Activated naive CD4-positive, alpha-beta T cell treated with anti-CD3 and anti-CD28 coated beads, Interleukin-2, amount 50 U/mL, for 24 hours (primary cell): ENCODE results near the gene MEGF9.
A peak's percentile ranks its signal among the peaks of the same experiment; 100 is the strongest.

Experiments used
- H3K27ac Mint-ChIP-seq: one replicate; pipeline ENCODE4 v1.8.0; 2021; ENCODE audit warnings: mild to moderate bottlenecking, mixed read lengths
- H3K27me3 Mint-ChIP-seq: one replicate; pipeline ENCODE4 v1.8.0; 2021; ENCODE audit warnings: mixed read lengths
- H3K36me3 Mint-ChIP-seq: one replicate; pipeline ENCODE4 v1.8.0; 2021; ENCODE audit warnings: mixed read lengths
- H3K4me1 Mint-ChIP-seq: one replicate; pipeline ENCODE4 v1.8.0; 2021; ENCODE audit warnings: mixed read lengths
- H3K4me3 Mint-ChIP-seq: one replicate; pipeline ENCODE4 v1.8.0; 2021; ENCODE audit warnings: mild to moderate bottlenecking, mixed read lengths
- H3K9me3 Mint-ChIP-seq: one replicate; pipeline ENCODE4 v1.8.0; 2021; ENCODE audit warnings: mixed read lengths

The MEGF9 gene

DNA sequence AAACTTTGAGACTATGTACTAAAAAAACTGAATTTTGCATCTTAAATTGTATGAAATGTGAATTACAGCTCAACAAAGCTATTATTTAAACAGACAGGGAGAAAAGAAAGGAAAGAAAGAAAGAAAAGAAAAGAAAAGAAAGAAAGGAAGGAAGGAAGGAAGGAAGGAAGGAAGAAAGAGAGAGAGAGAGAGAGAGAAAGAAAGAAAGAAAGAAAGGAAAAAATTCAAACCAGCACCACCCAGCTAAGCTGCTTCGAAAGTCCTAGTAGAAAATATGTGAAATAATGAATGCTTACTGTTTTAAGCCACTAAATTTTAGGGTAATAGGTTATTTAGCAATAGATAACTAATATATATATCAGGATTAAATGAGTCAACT is 102.6 kb downstream of the MEGF9 start:
- H3K27ac Mint-ChIP-seq = no peak overlapping the region
- no peak overlapping the region for H3K4me3 Mint-ChIP-seq
- no peaks in the 10 kb centered on the region for H3K27me3 Mint-ChIP-seq
- H3K36me3 Mint-ChIP-seq = peaks cover 11% of the 10 kb centered on the region
- H3K4me1 Mint-ChIP-seq = no peaks in the 10 kb centered on the region
- no peaks in the 10 kb centered on the region for H3K9me3 Mint-ChIP-seq

DNA sequence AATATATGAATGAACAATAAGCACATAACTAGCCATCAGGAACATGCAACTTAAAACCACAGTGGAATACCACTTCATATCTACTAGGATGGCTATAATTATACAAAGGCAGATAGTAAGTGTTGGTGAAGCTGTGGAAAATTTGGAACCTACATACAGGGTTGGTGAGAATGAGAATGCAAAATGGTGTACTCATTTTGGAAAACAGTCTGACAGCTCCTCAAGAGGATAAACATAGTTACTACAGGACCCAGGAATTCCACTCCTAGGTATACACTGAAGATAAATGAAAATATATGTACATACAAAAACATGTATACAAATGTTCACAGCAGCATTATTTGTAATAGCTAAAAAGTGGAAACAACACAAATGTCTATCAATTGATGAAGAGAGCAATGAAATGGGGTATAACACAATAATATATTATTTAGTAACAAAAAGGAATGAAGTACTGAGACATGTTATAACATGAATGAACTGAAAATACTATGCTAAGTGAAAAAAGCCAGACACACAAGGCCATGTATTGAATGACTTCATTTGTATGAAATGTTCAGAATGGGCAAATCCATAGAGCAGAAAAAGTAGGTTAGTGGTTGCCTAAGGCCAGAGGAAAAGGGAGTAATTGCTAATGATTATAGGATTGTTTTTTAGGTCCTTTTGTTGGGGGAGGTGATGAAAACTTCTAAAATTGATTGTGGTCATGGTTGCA is 103.1 kb downstream of the MEGF9 start:
- H3K4me1 Mint-ChIP-seq = no peaks in the 10 kb centered on the region
- H3K27ac Mint-ChIP-seq = no peak overlapping the region
- H3K4me3 Mint-ChIP-seq = no peak overlapping the region
- H3K9me3 Mint-ChIP-seq = no peaks in the 10 kb centered on the region
- no peaks in the 10 kb centered on the region for H3K27me3 Mint-ChIP-seq
- peaks cover 11% of the 10 kb centered on the region for H3K36me3 Mint-ChIP-seq

DNA sequence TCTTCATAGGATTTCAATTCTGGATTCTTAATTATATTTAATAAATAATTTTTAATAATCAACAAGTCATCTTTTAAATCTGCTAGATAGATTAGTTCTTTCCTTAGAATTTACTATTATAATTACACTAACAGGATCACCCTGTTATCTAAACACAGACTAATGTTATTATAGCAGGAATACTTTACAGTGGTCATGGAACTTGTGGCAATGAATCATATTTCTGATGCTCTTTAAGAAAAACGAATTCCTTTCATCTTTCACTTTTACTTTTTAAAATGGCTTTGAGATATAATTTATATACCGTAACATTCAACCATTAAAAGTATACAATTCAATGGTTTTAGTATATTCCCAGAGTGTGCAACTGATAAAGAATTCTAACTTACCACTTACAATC is 104.6 kb downstream of the MEGF9 start:
- peaks cover 19% of the 10 kb centered on the region for H3K36me3 Mint-ChIP-seq
- H3K4me3 Mint-ChIP-seq = no peak overlapping the region
- H3K27me3 Mint-ChIP-seq = no peaks in the 10 kb centered on the region
- no peaks in the 10 kb centered on the region for H3K4me1 Mint-ChIP-seq
- H3K9me3 Mint-ChIP-seq = no peaks in the 10 kb centered on the region
- no peak overlapping the region for H3K27ac Mint-ChIP-seq

DNA sequence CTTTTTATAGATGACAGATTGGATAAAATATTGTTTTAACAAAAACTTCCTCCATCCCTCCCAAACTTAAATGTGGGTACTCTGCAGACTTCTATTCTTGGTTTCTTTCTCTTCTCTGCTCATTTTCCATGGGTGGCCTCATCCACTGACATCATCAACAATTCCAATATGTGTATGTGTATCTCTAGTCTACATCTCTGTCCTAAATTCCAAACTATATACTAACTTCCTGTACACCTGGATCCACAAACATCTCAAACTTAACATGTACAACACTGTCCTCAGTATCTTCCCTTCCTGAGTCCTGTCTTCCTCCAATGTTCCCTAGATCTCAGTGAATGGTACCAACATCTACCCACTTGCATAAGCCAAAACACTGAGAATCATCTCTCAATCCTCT is 105.8 kb downstream of the MEGF9 start:
- Mint-ChIP-seq H3K27me3 (no peaks in the 10 kb centered on the region), H3K27ac (no peak overlapping the region), H3K4me1 (no peaks in the 10 kb centered on the region), H3K36me3 (peaks cover 19% of the 10 kb centered on the region), H3K9me3 (no peaks in the 10 kb centered on the region), H3K4me3 (no peak overlapping the region)

DNA sequence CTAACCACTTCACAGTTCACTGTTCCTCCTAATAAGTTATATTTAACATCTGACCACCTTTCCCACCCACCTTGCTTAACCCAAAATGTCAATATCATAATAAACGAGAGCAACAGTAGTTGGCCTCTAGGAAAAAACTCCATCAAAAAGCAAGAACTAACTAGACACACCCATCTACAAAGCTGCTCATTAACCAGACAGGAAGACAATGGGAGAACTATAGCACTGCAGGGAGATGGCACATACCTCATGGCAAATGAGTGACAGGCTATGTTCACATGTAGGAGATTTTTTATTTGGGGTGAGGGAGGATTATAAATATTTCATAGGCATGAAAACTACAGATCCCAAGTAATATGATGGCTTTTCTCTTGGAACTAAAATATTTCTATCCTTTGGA is 110.7 kb downstream of the MEGF9 start:
- Mint-ChIP-seq H3K27ac (no peak overlapping the region), H3K27me3 (no peaks in the 10 kb centered on the region), H3K4me1 (no peaks in the 10 kb centered on the region), H3K9me3 (no peaks in the 10 kb centered on the region), H3K4me3 (no peak overlapping the region), H3K36me3 (peaks cover 16% of the 10 kb centered on the region)

DNA sequence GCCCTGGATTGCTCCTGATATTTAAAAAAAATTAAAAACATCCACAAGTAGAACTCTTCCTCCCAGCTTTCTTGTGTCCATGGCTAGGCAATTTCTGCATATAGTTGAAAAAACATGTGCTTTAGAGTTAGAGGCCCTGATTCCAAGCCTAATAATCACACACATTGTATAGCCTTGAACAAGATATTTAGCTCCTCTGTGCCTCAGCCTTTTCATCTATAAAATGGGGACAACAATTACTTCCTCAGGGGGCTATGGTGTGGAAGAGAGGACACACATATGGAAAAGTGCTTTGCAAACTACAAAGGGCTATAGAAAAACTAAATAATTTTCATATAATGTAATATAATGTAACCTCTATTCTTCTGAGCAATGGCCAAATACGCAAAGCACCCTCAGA is 111.3 kb downstream of the MEGF9 start:
- Mint-ChIP-seq H3K27me3 (no peaks in the 10 kb centered on the region), H3K27ac (no peak overlapping the region), H3K9me3 (no peaks in the 10 kb centered on the region), H3K36me3 (peaks cover 12% of the 10 kb centered on the region), H3K4me3 (no peak overlapping the region), H3K4me1 (no peaks in the 10 kb centered on the region)

DNA sequence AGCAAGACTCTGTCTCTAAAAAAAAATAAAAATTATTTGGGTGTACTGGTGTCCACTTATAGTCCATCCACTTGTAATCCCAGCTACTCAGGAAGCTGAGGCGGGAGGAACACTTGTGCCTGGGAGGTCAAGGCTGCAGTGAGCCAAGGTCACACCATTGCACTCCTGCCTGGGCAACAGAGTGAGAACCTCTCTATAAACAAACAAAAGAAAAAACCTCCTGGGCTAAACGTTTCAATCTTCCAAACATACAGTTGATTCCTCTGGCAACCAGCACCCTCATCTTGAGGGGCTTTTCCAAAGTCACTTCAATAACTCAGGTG is 120.4 kb downstream of the MEGF9 start:
- Mint-ChIP-seq H3K36me3 (no peaks in the 10 kb centered on the region), H3K4me1 (no peaks in the 10 kb centered on the region), H3K4me3 (no peak overlapping the region), H3K9me3 (no peaks in the 10 kb centered on the region), H3K27ac (no peak overlapping the region), H3K27me3 (no peaks in the 10 kb centered on the region)

DNA sequence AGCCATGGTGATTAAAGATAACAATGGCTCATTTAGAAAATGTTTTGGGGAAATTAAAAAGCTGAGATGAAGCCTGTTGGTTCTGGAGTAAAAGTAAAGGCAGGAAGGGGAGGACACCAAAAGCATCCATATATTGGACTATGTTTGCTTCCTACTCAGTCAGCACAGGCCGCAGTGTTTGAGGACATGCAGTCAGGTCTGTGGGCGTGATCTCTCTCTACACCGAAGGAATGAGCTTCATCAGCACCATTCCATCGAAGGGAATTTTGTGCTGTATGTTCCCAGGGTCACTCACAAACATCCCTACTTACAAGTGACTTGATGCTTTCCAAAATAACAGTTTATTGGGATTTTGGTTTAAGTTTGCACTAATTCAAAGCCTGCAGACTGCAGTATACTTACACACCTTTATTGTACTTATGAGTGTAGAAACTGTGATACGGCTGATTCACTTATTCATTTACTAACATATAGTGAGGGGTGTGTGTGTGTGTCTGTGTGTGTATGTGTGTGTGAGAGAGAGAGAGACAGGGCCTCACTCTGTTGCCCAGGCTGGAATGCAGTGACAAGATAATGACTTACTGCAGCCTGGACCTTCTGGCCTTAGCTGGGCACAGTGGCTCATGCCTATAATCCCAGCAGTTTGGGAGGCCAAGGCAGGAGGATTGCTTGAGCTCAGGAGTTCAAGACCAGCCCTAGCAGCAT is 120.9 kb downstream of the MEGF9 start:
- Mint-ChIP-seq H3K9me3 (no peaks in the 10 kb centered on the region), H3K27ac (no peak overlapping the region), H3K4me1 (no peaks in the 10 kb centered on the region), H3K36me3 (no peaks in the 10 kb centered on the region), H3K27me3 (no peaks in the 10 kb centered on the region), H3K4me3 (no peak overlapping the region)

DNA sequence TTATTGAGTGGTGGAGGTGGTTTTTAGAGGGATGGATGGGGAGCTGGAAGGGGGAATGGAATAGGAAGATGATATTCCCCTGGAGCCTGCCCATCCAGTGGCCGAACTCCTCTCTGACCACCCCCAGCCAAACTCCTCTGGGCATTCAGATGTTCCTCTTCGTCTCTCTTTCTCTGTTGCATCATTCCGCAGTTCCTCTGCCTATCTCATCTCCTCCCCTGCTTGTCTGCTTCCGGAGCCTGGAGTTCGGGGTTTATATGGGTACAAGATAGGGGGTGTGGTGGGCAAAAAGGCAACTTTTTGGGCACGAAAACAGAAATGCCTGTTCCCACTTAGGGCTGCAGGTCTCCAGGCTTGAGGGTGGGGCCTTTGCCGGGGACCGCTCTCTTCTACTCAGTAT is 122.1 kb downstream of the MEGF9 start:
- Mint-ChIP-seq H3K4me1 (no peaks in the 10 kb centered on the region), H3K36me3 (no peaks in the 10 kb centered on the region), H3K9me3 (no peaks in the 10 kb centered on the region), H3K4me3 (no peak overlapping the region), H3K27ac (no peak overlapping the region), H3K27me3 (no peaks in the 10 kb centered on the region)

DNA sequence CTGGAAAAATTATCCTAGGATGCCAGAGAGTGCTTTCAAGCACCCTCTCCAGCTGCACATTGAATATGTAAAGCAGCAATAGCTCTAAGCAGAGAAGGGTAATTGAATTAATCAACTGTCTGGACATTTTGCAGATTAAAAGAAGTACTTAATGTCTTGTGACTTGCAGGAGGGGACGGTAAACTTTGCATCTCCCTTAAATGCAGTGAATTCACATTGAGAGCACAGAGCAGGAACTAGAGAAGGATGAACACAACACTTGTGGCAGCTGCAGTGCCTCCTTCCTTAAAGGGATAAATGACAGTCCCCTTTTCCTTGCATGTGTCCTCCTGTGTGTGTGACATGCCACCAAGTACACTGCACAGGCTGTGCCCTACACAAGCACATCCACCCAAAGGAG is 126.9 kb downstream of the MEGF9 start:
- Mint-ChIP-seq H3K9me3 (no peaks in the 10 kb centered on the region), H3K27ac (no peak overlapping the region), H3K36me3 (no peaks in the 10 kb centered on the region), H3K27me3 (no peaks in the 10 kb centered on the region), H3K4me1 (peaks cover 4% of the 10 kb centered on the region), H3K4me3 (no peak overlapping the region)

DNA sequence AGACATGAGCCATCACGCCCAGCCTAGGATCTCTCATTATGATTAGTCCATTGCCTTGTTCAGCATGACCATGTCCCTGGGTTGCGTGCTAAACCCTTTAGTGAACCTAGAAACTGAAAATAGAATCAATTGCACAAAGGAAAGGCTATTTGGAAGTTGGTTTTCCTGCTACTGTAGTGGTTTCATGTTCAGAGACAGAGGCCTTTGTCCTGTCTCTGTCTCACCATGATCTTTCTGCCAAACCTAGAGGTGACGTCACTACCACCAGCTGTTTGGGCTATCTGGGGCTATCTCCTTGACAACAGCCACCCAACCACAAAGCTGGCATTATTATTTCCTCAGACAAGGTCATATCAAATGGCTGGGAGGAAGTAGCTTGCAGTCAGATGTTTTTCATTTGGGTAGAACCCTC is 130.3 kb downstream of the MEGF9 start:
- Mint-ChIP-seq H3K27me3 (no peaks in the 10 kb centered on the region), H3K9me3 (no peaks in the 10 kb centered on the region), H3K4me3 (no peak overlapping the region), H3K27ac (no peak overlapping the region), H3K4me1 (peaks cover 29% of the 10 kb centered on the region), H3K36me3 (no peaks in the 10 kb centered on the region)

DNA sequence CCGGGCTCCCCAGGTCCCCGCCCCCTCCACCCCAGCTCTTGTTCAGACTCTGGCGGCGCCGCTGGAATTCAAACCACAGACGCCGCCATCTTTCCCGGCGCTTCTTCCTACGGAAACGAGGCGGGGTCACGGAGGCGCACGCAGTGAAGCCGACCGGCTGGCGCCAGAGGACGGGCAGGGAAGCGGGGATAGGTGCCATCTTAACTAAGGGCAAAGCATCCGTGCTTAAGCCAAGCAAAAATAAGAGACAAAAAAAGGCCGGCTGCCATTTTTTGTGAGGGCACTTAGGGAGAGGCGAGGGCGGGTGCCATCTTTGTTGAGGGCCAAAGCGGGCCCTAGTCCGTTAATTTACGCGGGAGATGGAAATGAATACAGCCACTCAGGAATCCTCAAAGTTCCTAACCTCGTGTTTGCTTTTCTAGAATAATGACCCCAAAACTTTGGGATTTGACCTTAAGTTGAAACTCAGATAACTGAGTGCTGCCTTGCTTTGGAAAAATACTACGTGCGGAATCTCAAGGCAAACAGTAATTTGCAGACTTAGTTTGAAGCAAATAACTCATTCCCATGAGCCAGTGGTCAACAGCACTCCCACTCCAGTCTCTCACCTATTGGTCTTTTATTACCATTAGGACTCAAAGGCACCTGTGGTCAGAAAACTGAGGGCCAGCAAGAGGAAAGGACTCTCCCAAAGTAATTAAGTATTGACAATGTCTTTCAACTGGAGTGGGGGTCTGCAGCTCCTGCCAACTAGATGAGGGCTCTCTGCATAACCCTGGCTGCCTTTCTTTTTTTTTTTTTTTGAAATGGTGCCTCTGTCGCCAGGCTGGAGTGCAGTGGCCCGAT is 134.0 kb downstream of the MEGF9 start, which contains the start of gene CDK5RAP2:
Gene CDK5RAP2, minus strand, starts transcription at position 117 of the 846 bp plus-strand sequence. CDS start 189 bp downstream, outside the sequence.
- H3K4me3 Mint-ChIP-seq = peak within 1 kb of the TSS; percentile 95
- peak within 1 kb of the TSS; percentile 93 for H3K27ac Mint-ChIP-seq
- H3K36me3 Mint-ChIP-seq = no peaks in the 10 kb centered on the region
- H3K9me3 Mint-ChIP-seq = no peaks in the 10 kb centered on the region
- H3K4me1 Mint-ChIP-seq = peaks cover 57% of the 10 kb centered on the region
- no peaks in the 10 kb centered on the region for H3K27me3 Mint-ChIP-seq

DNA sequence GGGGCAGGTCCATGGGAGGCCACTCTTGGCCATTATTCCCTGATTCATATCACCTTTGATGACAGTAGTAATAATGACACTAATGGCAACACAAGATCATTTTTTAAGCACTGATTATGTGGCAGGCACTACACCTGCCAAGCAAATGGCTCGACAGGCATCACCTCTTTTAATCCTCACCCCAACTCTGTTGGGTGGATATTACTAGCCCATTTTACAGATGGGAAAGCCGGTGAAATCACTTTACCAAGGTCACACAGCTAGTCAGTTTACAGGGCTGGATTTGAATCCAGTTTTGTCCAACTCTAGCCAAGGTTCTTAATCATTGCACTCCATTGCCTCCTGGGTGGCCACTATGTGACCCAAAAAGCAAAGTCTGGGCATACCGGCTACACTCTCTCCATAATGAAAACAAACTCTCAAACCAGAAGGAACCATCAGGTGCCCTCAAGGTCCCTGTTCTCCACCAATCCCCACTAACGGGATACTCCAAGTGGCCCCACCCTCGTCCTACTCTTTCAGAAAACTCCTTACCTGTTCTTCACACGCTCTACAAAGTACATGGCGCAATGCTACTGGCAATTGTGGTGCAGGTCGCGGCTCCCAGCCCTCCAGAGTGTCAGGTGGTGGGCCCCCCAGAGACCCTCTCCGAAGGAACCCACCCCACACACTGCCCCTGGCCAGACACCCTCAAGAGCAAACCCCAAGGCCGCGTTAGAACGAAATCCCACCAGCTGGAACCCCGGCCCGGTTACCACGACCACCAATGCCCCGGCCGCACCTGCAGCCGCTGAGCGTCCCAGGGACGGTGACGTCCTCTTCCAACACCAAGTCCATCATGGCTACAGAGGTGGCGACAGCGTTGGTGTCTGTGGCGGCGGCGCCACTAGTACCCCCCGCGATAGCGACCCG is 134.9 kb downstream of the MEGF9 start:
- no peaks in the 10 kb centered on the region for H3K9me3 Mint-ChIP-seq
- no peaks in the 10 kb centered on the region for H3K36me3 Mint-ChIP-seq
- peaks cover 54% of the 10 kb centered on the region for H3K4me1 Mint-ChIP-seq
- peak overlapping the region; percentile 93 for H3K27ac Mint-ChIP-seq
- no peaks in the 10 kb centered on the region for H3K27me3 Mint-ChIP-seq
- H3K4me3 Mint-ChIP-seq = peak overlapping the region; percentile 95

DNA sequence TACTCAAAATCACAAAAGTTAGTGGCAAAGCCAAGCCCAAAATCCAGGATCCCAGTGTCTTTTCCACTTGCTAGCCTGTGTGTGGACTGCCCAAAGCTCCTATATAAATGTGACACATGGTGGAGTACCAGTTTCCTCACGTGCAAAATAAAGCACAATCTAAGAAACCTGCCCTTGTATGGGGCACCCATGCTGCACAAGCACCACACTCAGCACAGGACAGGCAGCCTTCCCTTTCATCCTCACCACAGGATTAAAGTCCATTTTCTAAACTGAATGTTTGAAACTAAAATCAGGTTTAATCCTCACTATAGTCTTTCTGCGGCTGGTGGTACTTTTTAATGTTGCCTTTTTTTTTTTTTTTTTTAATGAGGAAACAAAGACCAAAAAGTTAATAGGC is 139.8 kb downstream of the MEGF9 start:
- no peak overlapping the region for H3K4me3 Mint-ChIP-seq
- no peaks in the 10 kb centered on the region for H3K9me3 Mint-ChIP-seq
- no peaks in the 10 kb centered on the region for H3K27me3 Mint-ChIP-seq
- H3K4me1 Mint-ChIP-seq = peaks cover 44% of the 10 kb centered on the region
- H3K36me3 Mint-ChIP-seq = peaks cover 6% of the 10 kb centered on the region
- no peak overlapping the region for H3K27ac Mint-ChIP-seq

DNA sequence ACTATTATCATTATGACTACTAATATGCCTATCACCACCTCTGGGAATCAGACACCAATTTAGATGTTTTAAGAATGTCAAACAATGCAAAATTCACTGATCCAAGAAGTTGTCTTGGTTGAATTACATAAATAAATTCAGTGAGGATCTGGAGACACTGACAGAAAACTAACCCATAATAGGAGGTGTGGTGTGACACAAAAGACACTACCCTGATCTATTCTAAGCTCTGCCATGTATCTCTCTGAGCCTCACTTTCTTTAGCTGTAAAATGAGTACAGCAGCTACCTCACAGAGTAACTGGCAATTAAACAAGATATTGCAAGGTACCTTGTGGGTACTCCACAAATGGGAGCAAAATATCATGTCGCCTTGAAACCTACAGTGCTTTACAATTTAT is 141.8 kb downstream of the MEGF9 start:
- Mint-ChIP-seq H3K27me3 (no peaks in the 10 kb centered on the region), H3K4me3 (no peak overlapping the region), H3K36me3 (peaks cover 17% of the 10 kb centered on the region), H3K27ac (no peak overlapping the region), H3K4me1 (peaks cover 30% of the 10 kb centered on the region), H3K9me3 (no peaks in the 10 kb centered on the region)
